HFFc6 (cell line): ENCODE results near the gene GALNT16. TPM values are rescaled to one million over a fixed set of nuclear protein-coding genes. Genes with fewer than 3 reads are reported as not detected.
"Not testable (repeated sequence)": the region's sequence is repeated elsewhere in the genome, so short reads cannot be mapped to it uniquely, and the experiment has no call there.

Experiments used
- DNase-seq: peaks from one replicate; pipeline ENCODE4 v3.0.0-alpha.2; 2018
- H3K27ac Mint-ChIP-seq: 2 replicates; pipeline ENCODE4 v1.8.0; 2020; ENCODE audit warnings: mild to moderate bottlenecking, mixed read lengths
- H3K27me3 Mint-ChIP-seq: 2 replicates; pipeline ENCODE4 v1.8.0; 2021; ENCODE audit warnings: mild to moderate bottlenecking, moderate library complexity, mixed read lengths; ENCODE audit not compliant: insufficient read depth
- H3K36me3 Mint-ChIP-seq: 2 replicates; pipeline ENCODE4 v1.8.0; 2021; ENCODE audit warnings: low read depth, mixed read lengths
- H3K4me1 Mint-ChIP-seq: 2 replicates; pipeline ENCODE4 v1.8.0; 2020; ENCODE audit warnings: low read depth, mixed read lengths
- H3K4me3 Mint-ChIP-seq: 2 replicates; pipeline ENCODE4 v1.8.0; 2020; ENCODE audit warnings: mild to moderate bottlenecking, moderate library complexity, mixed read lengths
- H3K9me3 Mint-ChIP-seq: 2 replicates; pipeline ENCODE4 v1.8.0; 2020; ENCODE audit warnings: mild to moderate bottlenecking, mixed read lengths
- total RNA-seq, 6 experiments: library from RNA; stranded (reverse); fragmentation: NEBNext Ultra II Directional; extraction: Animal tissue kit (Norgen Biotek cat#: 25700); gene quantifications; 2 replicates in 1 of 6; 3 replicates in 5 of 6; pipeline ENCODE4 v1.2.3, GENCODE V29; 2021
- TF ChIP-seq, protein P1 (sequence below): fragments of 200-600 bp; sonication (generic); IDR thresholded peaks from 2 replicates; pipeline ENCODE4 v1.5.0; 2021; ENCODE audit warnings: antibody characterized with exemption, mild to moderate bottlenecking

The GALNT16 gene
- total RNA-seq, 6 experiments from 2014 or later: 0.11 to 0.38 (median 0.24) TPM

DNA sequence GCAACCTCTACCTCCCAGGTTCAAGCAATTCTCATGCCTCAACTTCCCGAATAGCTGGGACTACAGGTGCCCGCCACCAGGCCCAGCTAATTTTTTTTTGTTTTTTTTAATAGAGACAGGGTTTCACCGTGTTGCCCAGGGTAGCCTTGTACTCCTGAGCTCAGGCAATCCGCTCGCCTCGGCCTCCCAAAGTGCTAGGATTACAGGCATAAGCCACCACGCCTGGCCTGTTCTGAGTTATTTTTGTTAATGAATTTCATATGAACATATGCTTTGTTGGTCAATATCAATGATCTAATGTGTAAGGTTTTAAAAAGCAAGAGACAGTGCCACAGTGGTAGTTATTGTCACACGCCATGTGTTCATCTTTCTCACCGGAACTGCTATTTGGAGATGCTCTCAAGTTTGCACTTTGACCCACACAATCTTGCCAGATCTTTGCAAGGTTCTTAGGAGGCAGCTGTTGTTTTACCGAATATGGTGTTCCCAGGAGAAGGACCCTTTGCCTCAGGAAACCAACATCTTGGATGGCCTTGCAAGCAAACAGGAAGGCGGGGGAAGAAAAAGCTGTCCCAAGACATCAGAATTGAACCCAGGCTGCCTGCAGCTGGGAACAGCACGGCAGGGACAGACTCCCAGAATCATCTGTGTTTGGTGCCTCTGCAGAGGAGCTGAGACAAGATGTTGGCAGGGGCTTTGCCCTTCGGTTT, 30.0 kb downstream of the GALNT16 start:
- Mint-ChIP-seq H3K4me3 (no peak overlapping the region), H3K27me3 (peaks cover 14% of the 10 kb centered on the region), H3K36me3 (no peaks in the 10 kb centered on the region), H3K9me3 (no peaks in the 10 kb centered on the region), H3K27ac (no peak overlapping the region), H3K4me1 (peaks cover 8% of the 10 kb centered on the region)
- TF ChIP-seq, protein P1, sequence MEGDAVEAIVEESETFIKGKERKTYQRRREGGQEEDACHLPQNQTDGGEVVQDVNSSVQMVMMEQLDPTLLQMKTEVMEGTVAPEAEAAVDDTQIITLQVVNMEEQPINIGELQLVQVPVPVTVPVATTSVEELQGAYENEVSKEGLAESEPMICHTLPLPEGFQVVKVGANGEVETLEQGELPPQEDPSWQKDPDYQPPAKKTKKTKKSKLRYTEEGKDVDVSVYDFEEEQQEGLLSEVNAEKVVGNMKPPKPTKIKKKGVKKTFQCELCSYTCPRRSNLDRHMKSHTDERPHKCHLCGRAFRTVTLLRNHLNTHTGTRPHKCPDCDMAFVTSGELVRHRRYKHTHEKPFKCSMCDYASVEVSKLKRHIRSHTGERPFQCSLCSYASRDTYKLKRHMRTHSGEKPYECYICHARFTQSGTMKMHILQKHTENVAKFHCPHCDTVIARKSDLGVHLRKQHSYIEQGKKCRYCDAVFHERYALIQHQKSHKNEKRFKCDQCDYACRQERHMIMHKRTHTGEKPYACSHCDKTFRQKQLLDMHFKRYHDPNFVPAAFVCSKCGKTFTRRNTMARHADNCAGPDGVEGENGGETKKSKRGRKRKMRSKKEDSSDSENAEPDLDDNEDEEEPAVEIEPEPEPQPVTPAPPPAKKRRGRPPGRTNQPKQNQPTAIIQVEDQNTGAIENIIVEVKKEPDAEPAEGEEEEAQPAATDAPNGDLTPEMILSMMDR: no peak
- DNase-seq: no peak

DNA sequence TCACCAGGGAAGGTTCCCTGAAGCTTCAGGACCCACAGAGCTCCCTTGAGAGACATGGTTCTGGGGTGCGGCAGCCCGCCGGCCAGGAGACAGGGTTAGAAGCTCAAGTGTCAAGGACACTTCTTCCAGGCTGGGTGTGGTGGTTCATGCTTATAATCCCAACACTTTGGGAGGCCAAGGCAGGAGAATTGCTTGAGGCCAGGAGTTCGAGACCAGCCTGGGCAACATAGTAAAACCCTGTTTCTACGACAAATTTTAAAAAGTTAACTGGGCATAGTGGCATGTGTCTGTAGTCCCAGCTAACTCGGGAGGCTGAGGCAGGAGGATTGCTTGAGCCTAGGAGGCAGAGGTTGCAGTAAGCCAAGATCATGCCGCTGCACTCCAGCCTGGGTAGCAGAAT, 30.9 kb downstream of the GALNT16 start:
- DNase-seq, H3K9me3 Mint-ChIP-seq, H3K36me3 Mint-ChIP-seq, H3K27ac Mint-ChIP-seq, H3K4me3 Mint-ChIP-seq, H3K4me1 Mint-ChIP-seq: not testable (repeated sequence)
- H3K27me3 Mint-ChIP-seq: peaks cover 12% of the 10 kb centered on the region

DNA sequence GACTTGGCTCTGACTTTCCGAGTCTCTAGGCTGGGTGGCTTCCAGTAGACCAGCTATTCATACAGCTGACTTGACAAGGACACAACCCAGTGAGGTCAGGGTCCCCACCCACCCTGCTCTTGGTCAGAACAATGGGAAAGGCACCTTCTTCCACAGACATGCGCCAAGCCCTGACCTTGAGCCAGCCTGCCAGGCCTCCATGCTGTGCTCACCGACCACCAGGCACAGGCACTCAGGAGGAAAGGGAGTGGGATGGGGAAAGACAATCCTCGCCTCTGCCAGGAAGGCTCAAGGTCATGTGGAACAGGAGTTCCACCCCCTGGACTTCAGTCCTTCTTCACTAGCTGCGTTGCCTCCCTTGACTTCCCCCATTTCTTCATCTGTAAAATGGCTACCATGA, 31.4 kb downstream of the GALNT16 start:
- H3K36me3 Mint-ChIP-seq: no peaks in the 10 kb centered on the region
- H3K4me3 Mint-ChIP-seq: no peak overlapping the region
- no peaks in the 10 kb centered on the region for H3K9me3 Mint-ChIP-seq
- H3K27me3 Mint-ChIP-seq: peaks cover 17% of the 10 kb centered on the region
- TF ChIP-seq, protein P1: no peak
- DNase-seq: no peak
- peaks cover 8% of the 10 kb centered on the region for H3K4me1 Mint-ChIP-seq
- H3K27ac Mint-ChIP-seq: no peak overlapping the region

DNA sequence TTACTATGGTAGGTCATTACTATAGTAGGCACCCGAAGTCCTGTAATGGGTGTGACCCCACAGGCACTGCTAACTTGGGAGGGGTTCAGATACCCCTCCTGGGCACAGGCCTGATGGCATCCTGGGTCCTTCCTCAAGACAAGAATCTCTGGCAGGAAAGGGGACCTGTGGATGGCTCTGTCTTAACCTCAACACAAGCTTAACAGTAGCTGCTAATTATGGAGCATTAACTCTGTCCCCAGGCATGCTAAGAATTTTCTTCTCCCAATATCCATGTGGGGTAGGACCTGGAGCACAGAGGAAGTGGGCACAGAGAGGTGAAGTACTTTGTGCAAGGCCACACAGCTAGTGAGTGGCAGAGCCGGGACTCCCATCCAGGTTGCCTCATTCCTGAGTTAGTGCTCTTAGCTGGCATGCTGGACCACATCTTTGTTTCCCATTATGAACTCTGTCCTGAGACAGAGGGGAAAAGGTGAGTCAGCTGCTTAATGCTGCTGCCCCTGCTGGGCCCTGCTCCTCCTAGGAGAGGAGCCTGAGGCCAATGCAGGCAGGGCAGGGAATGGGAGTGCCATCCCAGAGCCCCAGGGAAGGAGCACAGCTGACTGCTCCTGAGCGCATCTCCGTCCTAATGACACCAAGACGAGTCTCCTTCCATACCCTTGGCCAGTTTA, 32.1 kb downstream of the GALNT16 start:
- Mint-ChIP-seq H3K4me3 (no peak overlapping the region), H3K27ac (no peak overlapping the region), H3K36me3 (no peaks in the 10 kb centered on the region), H3K4me1 (peaks cover 10% of the 10 kb centered on the region), H3K27me3 (peaks cover 19% of the 10 kb centered on the region), H3K9me3 (no peaks in the 10 kb centered on the region)
- no peak for DNase-seq
- TF ChIP-seq, protein P1: no peak

DNA sequence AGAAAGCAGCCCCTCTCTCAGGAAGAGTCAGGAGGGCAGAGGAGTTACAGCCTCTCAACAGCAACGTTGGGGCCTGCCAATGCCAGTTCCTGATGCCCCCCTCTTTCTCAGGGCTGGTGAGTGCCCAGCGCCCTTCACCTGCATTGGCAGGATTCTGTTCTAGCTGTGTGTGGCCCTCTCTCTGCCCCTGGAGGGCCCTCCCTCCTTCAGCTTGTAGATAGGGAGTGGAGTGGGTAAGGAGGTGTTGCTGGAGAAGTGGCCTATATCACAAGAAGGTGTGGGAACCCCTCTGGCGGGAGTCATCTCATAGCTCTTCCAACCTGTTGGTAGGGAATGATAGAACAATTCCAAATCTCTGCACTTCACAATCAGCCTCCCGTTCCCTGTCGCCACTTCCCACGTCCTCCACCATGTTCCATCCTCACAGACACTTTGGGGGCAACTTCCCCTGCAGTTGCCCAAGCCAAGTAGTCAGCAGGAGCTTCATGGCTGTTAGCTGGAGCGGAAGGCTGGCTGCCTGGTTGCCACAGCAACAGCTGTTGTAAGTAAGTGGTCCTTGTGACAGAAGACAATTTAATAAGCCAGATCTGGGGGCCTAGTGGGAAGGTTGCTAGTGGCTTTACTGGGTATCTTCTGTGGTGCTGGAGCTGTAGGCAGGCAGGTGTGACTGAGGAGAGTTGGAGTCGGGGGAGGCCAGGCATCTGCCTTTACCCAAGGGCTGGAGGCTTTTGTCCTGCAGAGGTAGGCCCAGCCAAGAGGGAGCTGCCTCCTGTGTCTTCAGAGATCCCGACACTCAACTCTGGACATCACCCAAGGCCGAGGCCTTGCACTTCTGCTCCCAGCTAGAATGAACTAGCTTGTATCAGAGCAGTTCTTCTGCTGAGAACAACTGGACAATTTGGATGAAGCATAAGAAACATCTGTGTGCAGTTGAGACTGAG, 38.4 kb downstream of the GALNT16 start:
- Mint-ChIP-seq H3K27me3 (peaks cover 37% of the 10 kb centered on the region), H3K36me3 (no peaks in the 10 kb centered on the region), H3K4me1 (peaks cover 6% of the 10 kb centered on the region; the same call in 1 of the 2 replicates), H3K4me3 (no peak overlapping the region), H3K27ac (no peak overlapping the region), H3K9me3 (no peaks in the 10 kb centered on the region)
- TF ChIP-seq, protein P1: no peak
- no peak for DNase-seq
